PC-3 (cell line): Measurements from ENCODE around the gene LCNL1. TPM values are rescaled to one million over a fixed set of nuclear protein-coding genes. Genes with fewer than 3 reads are reported as not detected.

Experiments
- ATAC-seq: fragments of 200-7000 bp; cut with Tn5 transposase; 2 replicates; pipeline ENCODE4 v1.9.1; 2020; ENCODE audit warnings: mild to moderate bottlenecking, moderate library complexity
- BruUV-seq: library from RNA; stranded (reverse); fragments of 400-500 nt; replicated peaks from 2 replicates; lab custom pipeline; 2021; lab: Mats Ljungman, UMichigan
- CTCF ChIA-PET: fragments of 300-600 bp; sonication (Branson Sonifier 250); formaldehyde crosslinking; loops from one replicate; lab custom pipeline; 2022; ENCODE audit warnings: antibody characterized with exemption; lab: Charles Lee
- POLR2A ChIA-PET: fragments of 300-600 bp; sonication (Branson Sonifier 250); formaldehyde crosslinking; loops from one replicate; lab custom pipeline; 2022; ENCODE audit warnings: antibody characterized with exemption; ENCODE audit not compliant: unreplicated experiment; lab: Charles Lee
- DNase-seq: peaks from one replicate; pipeline ENCODE4 v3.0.0-alpha.2; 2015
- H2AFZ ChIP-seq: fragments of 300-600 bp; sonication (generic); 2 replicates; pipeline ENCODE4 v1.6.0; 2016; ENCODE audit warnings: antibody characterized with exemption, low read length
- H3F3A ChIP-seq: fragments of 300-600 bp; sonication (generic); one replicate; pipeline ENCODE4 v1.6.0; 2017; ENCODE audit warnings: antibody characterized with exemption, low read length, control low read depth, mild to moderate bottlenecking; ENCODE audit not compliant: unreplicated experiment
- H3K27ac ChIP-seq: fragments of 300-600 bp; sonication (generic); 2 replicates; pipeline ENCODE4 v1.5.1; 2016; ENCODE audit warnings: mild to moderate bottlenecking, low read length
- H3K27me3 ChIP-seq: fragments of 300-600 bp; sonication (generic); 2 replicates; pipeline ENCODE4 v1.6.1; 2016; ENCODE audit warnings: low read length, mixed read lengths
- H3K36me3 ChIP-seq: fragments of 300-600 bp; sonication (generic); 2 replicates; pipeline ENCODE4 v1.6.1; 2016; ENCODE audit warnings: low read depth, mixed run types, low read length, mixed read lengths
- H3K4me1 ChIP-seq: fragments of 300-600 bp; sonication (generic); 2 replicates; pipeline ENCODE4 v1.5.1; 2016; ENCODE audit warnings: low read length; ENCODE audit not compliant: insufficient read depth
- H3K4me2 ChIP-seq: fragments of 300-600 bp; sonication (generic); 2 replicates; pipeline ENCODE4 v1.6.0; 2016; ENCODE audit warnings: low read length
- H3K4me3 ChIP-seq: fragments of 300-600 bp; sonication (generic); 2 replicates; pipeline ENCODE4 v1.5.1; 2016; ENCODE audit warnings: mild to moderate bottlenecking, low read length, mixed read lengths
- H3K79me2 ChIP-seq: fragments of 300-600 bp; sonication (generic); 2 replicates; pipeline ENCODE4 v1.6.1; 2017; ENCODE audit warnings: low read length, mixed read lengths
- H3K9ac ChIP-seq: fragments of 300-600 bp; sonication (generic); 2 replicates; pipeline ENCODE4 v1.6.0; 2016; ENCODE audit warnings: mild to moderate bottlenecking, low read length
- H3K9me2 ChIP-seq: fragments of 300-600 bp; sonication (generic); replicated peaks from 2 replicates; pipeline ENCODE4 v1.6.1; 2016; ENCODE audit warnings: mixed run types, low read length, mixed read lengths
- H3K9me3 ChIP-seq: fragments of 300-600 bp; sonication (generic); 2 replicates; pipeline ENCODE4 v1.6.1; 2016; ENCODE audit warnings: low read length, mixed read lengths
- H4K20me1 ChIP-seq: fragments of 300-600 bp; sonication (generic); 2 replicates; pipeline ENCODE4 v1.6.1; 2016; ENCODE audit warnings: low read length, mixed read lengths
- CTCF ChIP-seq: fragments of 300-600 bp; sonication (generic); conservative IDR thresholded peaks from 2 replicates; pipeline ENCODE4 v1.5.1; 2017; ENCODE audit warnings: antibody characterized with exemption, low read depth, mild to moderate bottlenecking, low read length
- EZH2 ChIP-seq: fragments of 300-600 bp; sonication (generic); IDR thresholded peaks from one replicate; pipeline ENCODE4 v1.6.1; 2017; ENCODE audit warnings: antibody characterized with exemption, mild to moderate bottlenecking, low read length; ENCODE audit not compliant: unreplicated experiment
- EZH2phosphoT487 ChIP-seq: fragments of 300-600 bp; sonication (generic); IDR thresholded peaks from 2 replicates; pipeline ENCODE4 v1.6.1; 2018; ENCODE audit warnings: mild to moderate bottlenecking, antibody characterized with exemption, low read length, borderline replicate concordance
- intact Hi-C: fragments of 100-400 bp; cut with micrococcal nuclease; formaldehyde crosslinking; loops from 2 replicates; pipeline ENCODE4 v1.9.0; 2023
- total RNA-seq: library from RNA; depleted of rRNA; stranded (reverse); fragments of >200 nt; gene quantifications from 2 replicates; pipeline ENCODE4 v1.2.3, GENCODE V29; 2014

The LCNL1 gene
- total RNA-seq, 1 experiment from 2014 or later: not detected

GRCh38 chr9:136963751-136964150 lies 19.0 kb upstream of the LCNL1 start:
- H3K36me3 ChIP-seq: no peaks in the 10 kb centered on the region
- H4K20me1 ChIP-seq: no peaks in the 10 kb centered on the region
- H3K9ac ChIP-seq: no peak overlapping the region
- H3K27ac ChIP-seq: no peak overlapping the region
- no peaks in the 10 kb centered on the region for H3K9me2 ChIP-seq
- no peaks in the 10 kb centered on the region for H3F3A ChIP-seq
- no peak for TF ChIP-seq EZH2
- TF ChIP-seq CTCF: no peak
- no peak overlapping the region for H2AFZ ChIP-seq
- CTCF ChIA-PET: no interaction called here
- no peaks in the 10 kb centered on the region for H3K79me2 ChIP-seq
- BruUV-seq: no TSS peak
- no peak for DNase-seq
- ATAC-seq: no peak
- no peaks in the 10 kb centered on the region for H3K27me3 ChIP-seq
- intact Hi-C loops: no loop called here
- H3K9me3 ChIP-seq: no peaks in the 10 kb centered on the region
- POLR2A ChIA-PET: no interaction called here
- H3K4me1 ChIP-seq: peaks cover 8% of the 10 kb centered on the region
- H3K4me2 ChIP-seq: no peak overlapping the region
- H3K4me3 ChIP-seq: no peak overlapping the region

DNA sequence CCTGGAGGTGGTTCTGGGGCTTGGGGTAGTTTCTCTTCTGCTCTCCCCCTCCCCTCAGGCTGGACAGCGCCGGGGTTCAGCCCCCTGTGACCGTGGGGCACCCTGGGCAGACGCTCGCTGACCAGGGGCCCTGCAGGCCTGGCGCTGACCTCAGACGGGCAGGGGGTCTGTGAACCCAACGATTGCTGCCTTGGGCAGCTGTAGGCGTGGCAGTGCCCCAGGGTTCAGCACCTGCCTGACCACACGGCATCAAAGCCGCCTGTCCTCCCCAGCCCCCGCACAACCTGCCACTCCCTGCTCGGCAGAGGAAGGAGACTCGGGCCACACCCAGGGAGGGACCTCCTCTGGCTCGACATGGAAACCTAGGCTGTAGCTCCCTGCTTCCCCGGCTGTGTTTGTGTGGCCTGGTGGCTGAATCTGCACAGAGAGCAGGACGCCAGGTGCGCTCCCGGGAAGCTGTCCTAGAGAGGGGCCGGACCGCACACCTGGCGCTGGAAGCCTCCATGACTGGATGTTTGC lies 18.6 kb upstream of the LCNL1 start:
- no peaks in the 10 kb centered on the region for H4K20me1 ChIP-seq
- H3K4me1 ChIP-seq: peaks cover 8% of the 10 kb centered on the region
- no peak overlapping the region for H3K9ac ChIP-seq
- H3K79me2 ChIP-seq: no peaks in the 10 kb centered on the region
- peak overlapping the region; percentile 55 for H2AFZ ChIP-seq
- H3F3A ChIP-seq: no peaks in the 10 kb centered on the region
- peak; percentile 18 for DNase-seq
- H3K9me3 ChIP-seq: no peaks in the 10 kb centered on the region
- ATAC-seq: peak; percentile 76
- H3K27me3 ChIP-seq: no peaks in the 10 kb centered on the region
- no peak for TF ChIP-seq CTCF
- TF ChIP-seq EZH2phosphoT487: no peak
- no peak for TF ChIP-seq EZH2
- ChIA-PET POLR2A (no interaction called here), CTCF (interaction anchor here (0.5 to 0.7 kb wide), 2 partner anchors 11 to 16 kb away, joined by 3 to 7 read pairs; no protein-coding TSS in a partner anchor)
- H3K36me3 ChIP-seq: no peaks in the 10 kb centered on the region
- H3K9me2 ChIP-seq: no peaks in the 10 kb centered on the region
- no peak overlapping the region for H3K27ac ChIP-seq
- peak overlapping the region; percentile 54 for H3K4me2 ChIP-seq
- H3K4me3 ChIP-seq: no peak overlapping the region
- no TSS peak for BruUV-seq
- intact Hi-C loops: no loop called here

DNA sequence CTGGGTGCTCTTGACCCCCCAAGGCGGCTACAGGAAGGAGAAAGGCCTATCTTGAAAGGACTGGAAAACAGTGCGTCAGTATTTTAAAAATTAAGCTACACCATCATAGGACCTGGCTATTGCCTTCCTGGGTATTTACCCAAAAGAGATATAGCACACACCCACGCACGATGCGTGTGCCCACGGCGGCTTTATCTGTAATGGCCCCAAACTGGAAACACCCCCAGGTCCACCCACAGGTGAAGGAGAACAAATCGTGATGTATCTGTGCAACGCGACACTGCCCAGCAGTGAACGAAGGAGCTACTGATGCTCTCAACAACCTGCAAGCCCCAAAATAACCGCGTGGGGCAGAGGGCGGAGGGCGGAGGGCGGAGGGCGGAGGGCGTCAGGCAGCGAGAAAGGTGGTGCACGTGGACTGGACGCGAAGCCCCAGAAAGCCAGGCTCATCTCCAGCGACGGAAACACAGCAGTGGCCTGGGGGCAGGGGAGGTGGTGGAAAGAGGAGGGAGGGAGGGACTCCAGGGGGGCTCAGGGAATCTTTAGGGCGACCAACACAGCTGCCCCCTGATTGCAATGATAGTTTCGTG lies 17.9 kb upstream of the LCNL1 start:
- TF ChIP-seq CTCF (no peak), EZH2 (no peak), EZH2phosphoT487 (no peak)

More for the DNA sequence above, 17.9 kb upstream of the LCNL1 start:
- Histone ChIP-seq H3K36me3 (no peaks in the 10 kb centered on the region), H3K9ac (no peak overlapping the region), H3K4me3 (no peak overlapping the region), H3K4me2 (peak overlapping the region; percentile 54; the same call in 1 of the 2 replicates), H2AFZ (peak overlapping the region; percentile 55; the same call in 1 of the 2 replicates), H3K79me2 (no peaks in the 10 kb centered on the region), H3K27me3 (no peaks in the 10 kb centered on the region), H3K9me3 (no peaks in the 10 kb centered on the region), H3F3A (no peaks in the 10 kb centered on the region), H3K27ac (no peak overlapping the region), H3K9me2 (no peaks in the 10 kb centered on the region), H4K20me1 (no peaks in the 10 kb centered on the region), H3K4me1 (peaks cover 8% of the 10 kb centered on the region)
- no TSS peak for BruUV-seq
- intact Hi-C loops: no loop called here
- CTCF ChIA-PET: interaction anchor here (0.5 to 0.7 kb wide), 2 partner anchors 10 to 17 kb away, joined by 3 to 7 read pairs; no protein-coding TSS in a partner anchor
- no peak for ATAC-seq
- POLR2A ChIA-PET: no interaction called here
- no peak for DNase-seq
